ENCODE data around the gene MUC5B.

The MUC5B gene

GRCh38 chr11:1230456-1231395 lies 7.9 kb downstream of the MUC5B start:
- no peak for DNase-seq (ENCODE audit: extremely low read depth, low read depth)
- TF ChIP-seq CTCF (IDR thresholded peaks at IDR 0.05; ENCODE audit: low read depth, low read length, missing control alignments) = no peak
- no peak overlapping the region for H3K4me3 ChIP-seq (replicated peaks; ENCODE audit: low read depth, low read length)

GRCh38 chr11:1231396-1232020 lies 8.6 kb downstream of the MUC5B start:
- DNase-seq (ENCODE audit: extremely low read depth, low read depth) = no peak
- no peak for TF ChIP-seq CTCF (IDR thresholded peaks at IDR 0.05; ENCODE audit: low read depth, low read length, missing control alignments)
- H3K4me3 ChIP-seq (replicated peaks; ENCODE audit: low read depth, low read length) = no peak overlapping the region

- no peak for TF ChIP-seq CTCF (IDR thresholded peaks at IDR 0.05; ENCODE audit: low read depth, low read length, missing control alignments)
- DNase-seq (ENCODE audit: extremely low read depth, low read depth) = no peak
- H3K4me3 ChIP-seq (replicated peaks; ENCODE audit: low read depth, low read length) = no peak overlapping the region
These were observed 9.4 kb downstream of the MUC5B start for GRCh38 chr11:1232021-1232882.

- DNase-seq (ENCODE audit: extremely low read depth, low read depth) = no peak
- TF ChIP-seq CTCF (IDR thresholded peaks at IDR 0.05; ENCODE audit: low read depth, low read length, missing control alignments) = no peak
- no peak overlapping the region for H3K4me3 ChIP-seq (replicated peaks; ENCODE audit: low read depth, low read length)
These were observed 10.0 kb downstream of the MUC5B start for GRCh38 chr11:1232883-1233321.

GRCh38 chr11:1233351-1234053 lies 10.6 kb downstream of the MUC5B start:
- DNase-seq (ENCODE audit: extremely low read depth, low read depth) = no peak
- TF ChIP-seq CTCF (IDR thresholded peaks at IDR 0.05; ENCODE audit: low read depth, low read length, missing control alignments) = no peak
- no peak overlapping the region for H3K4me3 ChIP-seq (replicated peaks; ENCODE audit: low read depth, low read length)
